Fibroblast of upper back skin (primary cell): ENCODE data around the gene MAIP1.

Experiments
- DNase-seq: peaks from one replicate; pipeline ENCODE4 v3.0.0-alpha.2; 2013

Gene MAIP1

GRCh38 chr2:199994371-199994770, 39.0 kb downstream of the MAIP1 start:
- DNase-seq = no peak

GRCh38 chr2:199994896-199995295, 39.5 kb downstream of the MAIP1 start:
- DNase-seq = no peak

GRCh38 chr2:199997296-199997695, 41.9 kb downstream of the MAIP1 start:
- no peak for DNase-seq

DNA sequence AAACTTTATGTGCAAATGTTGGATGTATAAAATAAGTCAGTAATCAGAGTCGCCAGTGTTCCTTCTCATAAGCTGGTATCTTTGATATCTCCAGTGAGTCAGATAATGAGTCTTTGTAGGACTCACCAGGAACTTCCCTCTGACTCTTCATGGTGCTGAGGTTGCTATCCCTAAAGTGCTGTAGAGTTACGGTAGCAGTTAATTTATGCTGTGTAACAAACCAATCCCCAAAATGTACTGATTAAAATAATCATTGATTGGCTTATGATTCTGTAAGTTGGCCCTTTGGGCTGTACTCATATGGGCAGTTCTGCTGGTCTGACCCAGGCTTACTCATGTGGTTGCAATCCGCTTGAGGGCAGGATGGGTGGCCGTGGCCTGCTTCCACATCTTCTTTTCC, 43.8 kb downstream of the MAIP1 start:
- no peak for DNase-seq

DNA sequence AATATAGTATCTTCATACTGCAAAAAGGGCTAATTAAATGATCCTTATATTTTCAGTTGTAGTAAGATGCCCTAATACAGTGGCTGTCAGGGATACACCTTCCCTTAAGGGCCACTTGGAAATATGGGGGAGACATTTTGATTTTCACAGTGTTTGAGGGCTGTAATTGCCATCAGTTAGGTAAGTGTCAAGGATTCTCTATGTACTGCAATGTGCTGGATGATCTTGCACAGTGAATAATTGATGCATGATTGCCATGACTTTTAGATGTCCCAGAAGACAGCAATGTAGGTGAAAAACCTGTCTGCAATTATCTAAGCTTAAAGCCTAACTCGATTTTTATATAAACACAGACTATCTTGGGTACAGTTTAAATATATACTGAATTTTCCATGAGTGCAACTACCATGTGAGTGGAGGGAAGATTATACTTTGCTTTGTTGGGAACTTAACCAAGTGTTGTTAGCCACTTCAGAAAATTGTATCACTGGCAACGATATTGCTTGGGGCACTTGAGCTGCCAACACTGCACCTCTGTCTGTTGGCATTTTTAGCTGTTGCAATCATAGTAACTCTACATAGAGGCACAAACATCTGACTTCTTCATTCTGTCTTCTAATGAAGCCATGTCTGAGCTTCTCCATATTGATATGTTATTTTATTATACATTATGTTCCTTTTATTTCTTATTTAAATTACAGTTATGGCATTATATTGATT, 45.2 kb downstream of the MAIP1 start:
- DNase-seq = no peak

GRCh38 chr2:200003444-200003843, 48.1 kb downstream of the MAIP1 start:
- DNase-seq = no peak

- DNase-seq = no peak
Measured at GRCh38 chr2:200005675-200006074, 50.3 kb downstream of the MAIP1 start.

DNA sequence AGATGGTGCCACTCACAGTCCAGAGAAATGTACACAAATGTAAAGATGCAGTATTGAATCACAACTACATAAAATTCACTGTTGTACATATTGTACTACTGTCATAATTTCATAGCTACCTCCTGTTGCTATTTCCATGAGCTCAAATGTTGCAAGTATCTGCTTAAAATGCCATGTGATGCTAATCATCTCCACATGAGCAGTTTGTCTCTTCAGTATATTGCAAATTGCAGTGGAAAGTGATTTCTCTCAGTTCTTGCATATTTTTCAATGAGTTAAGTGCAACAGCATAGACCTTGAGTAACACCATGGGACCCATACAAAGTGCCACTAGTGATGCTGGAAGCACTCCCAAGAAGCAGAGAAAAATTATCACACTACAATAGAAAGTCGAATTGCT, 51.9 kb downstream of the MAIP1 start:
- DNase-seq = no peak

DNA sequence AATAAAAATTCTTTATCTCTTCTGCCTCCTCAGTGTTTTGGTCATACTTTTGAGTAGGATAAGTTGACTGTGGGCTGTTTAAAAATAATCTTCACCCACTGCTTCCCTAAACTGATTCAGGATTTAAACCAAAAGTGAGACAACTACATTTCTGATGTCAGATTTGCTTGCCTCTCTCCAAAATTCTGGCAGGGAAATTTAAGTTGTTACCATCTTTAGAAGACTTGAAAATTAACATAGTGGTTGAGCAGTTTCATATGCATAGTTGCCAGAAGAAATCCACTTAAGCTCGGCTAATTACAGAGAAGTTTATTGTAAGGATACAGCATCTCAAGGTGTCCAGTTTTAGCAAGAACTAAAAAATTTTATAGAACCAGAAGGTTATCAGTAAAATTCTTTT, 57.0 kb downstream of the MAIP1 start:
- no peak for DNase-seq
